ENCODE measurements around the gene IL20.

IL20 gene

GRCh38 chr1:206842854-206843253 is 22.6 kb upstream of the IL20 start:
- CTCF ChIA-PET = no interaction called here
- POLR2A ChIA-PET = no interaction called here
- Histone ChIP-seq H3K9me3 (ENCODE audit: control insufficient read depth, insufficient read depth, low read depth, low read length) (no peaks in the 10 kb centered on the region), H3K4me1 (ENCODE audit: control insufficient read depth, insufficient read depth, low read length) (no peaks in the 10 kb centered on the region), H3K36me3 (ENCODE audit: control insufficient read depth in 2 of 2, insufficient read depth in 1 of 2, low read length in 2 of 2) (no peaks in the 10 kb centered on the region), H3K4me3 (ENCODE audit: low read depth, low read length) (no peak overlapping the region), H3K27ac (ENCODE audit: extremely low read depth, low read depth, low read length) (no peak overlapping the region)
- TF ChIP-seq ZNF280C (tag by site-specific recombination; IDR thresholded peaks at IDR 0.05) (no peak), SALL2 (tag by site-specific recombination; IDR thresholded peaks at IDR 0.05; ENCODE audit: borderline replicate concordance) (no peak), ZBTB26 (tag by site-specific recombination; optimal IDR thresholded peaks at IDR 0.05) (no peak), ZBTB7A (tag by site-specific recombination; IDR thresholded peaks at IDR 0.05; ENCODE audit: low read depth) (no peak), ZNF624 (tag by site-specific recombination; IDR thresholded peaks at IDR 0.05) (no peak), RBAK (tag by site-specific recombination; IDR thresholded peaks at IDR 0.05) (no peak), ZNF157 (tag by site-specific recombination; IDR thresholded peaks at IDR 0.05) (no peak), BCL11B (tag by site-specific recombination; IDR thresholded peaks at IDR 0.05; ENCODE audit: low read depth) (no peak), ZNF843 (tag by site-specific recombination; IDR thresholded peaks at IDR 0.05) (no peak), ZNF585B (tag by site-specific recombination; IDR thresholded peaks at IDR 0.05) (no peak), GLI4 (tag by site-specific recombination; IDR thresholded peaks at IDR 0.05) (no peak), ZNF26 (tag by site-specific recombination; IDR thresholded peaks at IDR 0.05) (no peak), PRDM6 (tag by site-specific recombination; IDR thresholded peaks at IDR 0.05) (no peak), ZNF776 (tag by site-specific recombination; IDR thresholded peaks at IDR 0.05; ENCODE audit: borderline replicate concordance) (no peak), ZNF398 (tag by site-specific recombination; IDR thresholded peaks at IDR 0.05) (no peak), KLF7 (tag by site-specific recombination; IDR thresholded peaks at IDR 0.05; ENCODE audit: borderline replicate concordance) (no peak)

GRCh38 chr1:206843626-206844025 is 21.8 kb upstream of the IL20 start:
- Histone ChIP-seq H3K4me3 (ENCODE audit: low read depth, low read length) (no peak overlapping the region), H3K9me3 (ENCODE audit: control insufficient read depth, insufficient read depth, low read depth, low read length) (no peaks in the 10 kb centered on the region), H3K27ac (ENCODE audit: extremely low read depth, low read depth, low read length) (no peak overlapping the region), H3K36me3 (ENCODE audit: control insufficient read depth in 2 of 2, insufficient read depth in 1 of 2, low read length in 2 of 2) (no peaks in the 10 kb centered on the region), H3K4me1 (ENCODE audit: control insufficient read depth, insufficient read depth, low read length) (no peaks in the 10 kb centered on the region)
- ChIA-PET POLR2A (no interaction called here), CTCF (no interaction called here)
- TF ChIP-seq SP3 (tag by site-specific recombination; IDR thresholded peaks at IDR 0.05) (no peak), ZNF426 (tag by site-specific recombination; IDR thresholded peaks at IDR 0.05) (no peak), ZBTB10 (tag by site-specific recombination; IDR thresholded peaks at IDR 0.05) (no peak), ZNF132 (tag by site-specific recombination; IDR thresholded peaks at IDR 0.05; ENCODE audit: borderline replicate concordance) (no peak), ZBTB6 (tag by site-specific recombination; IDR thresholded peaks at IDR 0.05) (no peak), ZNF202 (tag by site-specific recombination; IDR thresholded peaks at IDR 0.05; ENCODE audit: borderline replicate concordance) (no peak), FEZF1 (tag by site-specific recombination; IDR thresholded peaks at IDR 0.05) (no peak), ZNF670 (tag by site-specific recombination; IDR thresholded peaks at IDR 0.05; ENCODE audit: low read depth) (no peak)

All from HEK293 (cell line).